B cell (primary cell): ENCODE results near the gene BCAR3.

ENCODE experiments used
- CTCF ChIP-seq: fragments of 200-600 bp; IDR thresholded peaks from one replicate; pipeline ENCODE4 v1.8.0; 2022; ENCODE audit warnings: antibody characterized with exemption, mild to moderate bottlenecking
- EZH2 ChIP-seq: IDR thresholded peaks from 2 replicates; pipeline ENCODE4 v1.6.1; 2012; ENCODE audit warnings: borderline replicate concordance, low read depth, mild to moderate bottlenecking, moderate library complexity, low read length; ENCODE audit not compliant: insufficient read depth, poor library complexity, severe bottlenecking

DNA sequence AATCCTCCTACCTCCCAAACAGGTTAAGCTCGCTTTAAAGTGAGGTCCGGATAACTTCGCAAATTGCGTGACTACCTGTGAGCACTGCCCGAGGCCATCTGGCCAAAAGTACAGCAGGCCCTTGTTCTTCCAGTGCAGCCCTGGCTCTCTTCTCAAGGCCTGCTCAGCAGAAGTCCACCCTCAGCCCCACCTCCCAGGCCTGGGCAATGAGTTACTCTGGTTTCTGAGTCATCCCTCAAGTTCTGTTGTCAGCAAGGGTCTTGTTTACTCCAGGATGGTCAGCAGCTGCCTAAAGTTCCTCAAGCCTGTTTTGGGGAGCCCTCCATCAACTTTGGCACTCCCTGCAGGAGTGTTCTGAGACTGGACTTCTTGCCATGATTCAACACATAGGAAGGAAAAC, 101.7 kb downstream of the BCAR3 start:
- TF ChIP-seq CTCF, result no peak
- TF ChIP-seq EZH2, result no peak
